ENCODE measurements around the gene VPS33A.

Gene VPS33A

GRCh38 chr12:122308811-122309210 is 42.5 kb upstream of the VPS33A start:
- H3K4me3 Mint-ChIP-seq, result no peak overlapping the region

GRCh38 chr12:122306407-122306806 is 40.1 kb upstream of the VPS33A start:
- H3K36me3 Mint-ChIP-seq (ENCODE audit: low read depth), result peaks cover 7% of the 10 kb centered on the region
- H3K9me3 Mint-ChIP-seq, result no peaks in the 10 kb centered on the region
- H3K4me3 Mint-ChIP-seq, result no peak overlapping the region
- H3K27me3 Mint-ChIP-seq (ENCODE audit: low read depth), result no peaks in the 10 kb centered on the region
- no peaks in the 10 kb centered on the region for H3K4me1 Mint-ChIP-seq
- TF ChIP-seq CTCF (IDR thresholded peaks at IDR 0.05; ENCODE audit: unreplicated experiment in 3 of 3), result no peak
- H3K27ac Mint-ChIP-seq, result no peak overlapping the region

More at GRCh38 chr12:122308811-122309210, 42.5 kb upstream of the VPS33A start:
- no peaks in the 10 kb centered on the region for H3K9me3 Mint-ChIP-seq
- H3K36me3 Mint-ChIP-seq (ENCODE audit: low read depth), result peaks cover 6% of the 10 kb centered on the region
- no peaks in the 10 kb centered on the region for H3K4me1 Mint-ChIP-seq
- no peak overlapping the region for H3K27ac Mint-ChIP-seq
- TF ChIP-seq CTCF (IDR thresholded peaks at IDR 0.05; ENCODE audit: unreplicated experiment in 3 of 3), result no peak
- no peaks in the 10 kb centered on the region for H3K27me3 Mint-ChIP-seq (ENCODE audit: low read depth)

- H3K4me3 Mint-ChIP-seq, result no peak overlapping the region
- no peaks in the 10 kb centered on the region for H3K27me3 Mint-ChIP-seq (ENCODE audit: low read depth)
- H3K4me1 Mint-ChIP-seq, result no peaks in the 10 kb centered on the region
- H3K36me3 Mint-ChIP-seq (ENCODE audit: low read depth), result peaks cover 7% of the 10 kb centered on the region
- TF ChIP-seq CTCF (IDR thresholded peaks at IDR 0.05; ENCODE audit: unreplicated experiment in 3 of 3), result no peak
- no peaks in the 10 kb centered on the region for H3K9me3 Mint-ChIP-seq
- no peak overlapping the region for H3K27ac Mint-ChIP-seq
Measured at GRCh38 chr12:122304924-122305323, 38.6 kb upstream of the VPS33A start.

GRCh38 chr12:122303068-122303467 is 36.8 kb upstream of the VPS33A start:
- no peak overlapping the region for H3K27ac Mint-ChIP-seq
- peaks cover 13% of the 10 kb centered on the region for H3K36me3 Mint-ChIP-seq (ENCODE audit: low read depth)
- no peak overlapping the region for H3K4me3 Mint-ChIP-seq
- H3K27me3 Mint-ChIP-seq (ENCODE audit: low read depth), result no peaks in the 10 kb centered on the region
- no peaks in the 10 kb centered on the region for H3K9me3 Mint-ChIP-seq
- no peaks in the 10 kb centered on the region for H3K4me1 Mint-ChIP-seq
- TF ChIP-seq CTCF (IDR thresholded peaks at IDR 0.05; ENCODE audit: unreplicated experiment in 3 of 3), result no peak

- H3K9me3 Mint-ChIP-seq, result no peaks in the 10 kb centered on the region
- peaks cover 24% of the 10 kb centered on the region for H3K36me3 Mint-ChIP-seq (ENCODE audit: low read depth)
- no peak for TF ChIP-seq CTCF (IDR thresholded peaks at IDR 0.05; ENCODE audit: unreplicated experiment in 3 of 3)
- no peaks in the 10 kb centered on the region for H3K4me1 Mint-ChIP-seq
- H3K27me3 Mint-ChIP-seq (ENCODE audit: low read depth), result no peaks in the 10 kb centered on the region
- no peak overlapping the region for H3K4me3 Mint-ChIP-seq
- H3K27ac Mint-ChIP-seq, result no peak overlapping the region
Measured at GRCh38 chr12:122298071-122298748, 31.9 kb upstream of the VPS33A start.

- Mint-ChIP-seq H3K4me1 (no peaks in the 10 kb centered on the region), H3K27me3 (ENCODE audit: low read depth) (no peaks in the 10 kb centered on the region), H3K4me3 (no peak overlapping the region), H3K27ac (no peak overlapping the region), H3K36me3 (ENCODE audit: low read depth) (peaks cover 26% of the 10 kb centered on the region), H3K9me3 (no peaks in the 10 kb centered on the region)
- no peak for TF ChIP-seq CTCF (IDR thresholded peaks at IDR 0.05; ENCODE audit: unreplicated experiment in 3 of 3)
Measured at GRCh38 chr12:122297494-122297893, 31.2 kb upstream of the VPS33A start.

Measured in nephron (organoid).